Effector CD4-positive, alpha-beta T cell (primary cell): ENCODE results near the gene ZDHHC19.
A peak's percentile ranks its signal among the peaks of the same experiment; 100 is the strongest.
"Not testable (repeated sequence)": the region's sequence is repeated elsewhere in the genome, so short reads cannot be mapped to it uniquely, and the experiment has no call there.

ENCODE experiments used
- DNase-seq: peaks from one replicate; pipeline ENCODE4 v3.0.0-alpha.2; 2020

Gene ZDHHC19

DNA sequence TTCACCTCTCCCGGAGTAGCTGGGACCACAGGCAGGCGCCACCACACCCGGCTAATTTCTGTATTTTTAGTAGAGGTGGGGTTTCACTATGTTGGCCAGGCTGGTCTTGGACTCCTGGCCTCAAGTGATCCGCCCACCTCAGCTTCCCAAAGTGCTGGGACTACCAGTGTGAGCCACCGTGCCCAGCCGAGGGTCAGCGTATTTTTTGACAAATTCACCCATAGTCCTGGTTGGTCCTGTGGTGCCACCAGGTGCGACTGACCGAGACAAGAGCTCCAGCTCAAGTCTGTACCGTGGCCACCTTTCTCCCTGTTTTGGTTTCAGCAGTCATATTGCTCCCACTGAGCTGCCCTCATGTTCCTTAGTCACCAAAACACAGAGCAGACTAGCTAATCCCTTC, 13.9 kb upstream of the ZDHHC19 start:
- no peak for DNase-seq

- no peak for DNase-seq
These were observed 11.8 kb upstream of the ZDHHC19 start for GRCh38 chr3:196222876-196223595.

DNA sequence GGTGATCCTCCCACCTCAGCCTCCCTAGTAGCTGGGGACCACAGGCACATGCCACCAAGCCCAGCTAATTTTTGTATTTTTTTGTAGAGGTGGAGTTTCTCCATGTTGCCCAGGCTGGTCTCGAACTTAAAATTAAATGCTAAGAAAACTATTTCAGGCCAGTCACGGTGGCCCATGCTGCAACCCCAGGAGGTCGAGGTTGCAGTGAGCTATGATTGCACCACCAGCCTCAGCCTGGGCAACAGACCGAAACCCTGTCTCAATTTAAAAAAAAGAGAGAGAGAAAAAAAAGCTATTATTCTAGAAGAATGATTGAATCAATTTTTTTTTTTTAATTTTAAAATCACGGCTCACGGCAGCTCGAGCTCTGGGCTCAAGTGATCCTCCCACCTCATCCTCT, 9.8 kb upstream of the ZDHHC19 start:
- no peak for DNase-seq

DNA sequence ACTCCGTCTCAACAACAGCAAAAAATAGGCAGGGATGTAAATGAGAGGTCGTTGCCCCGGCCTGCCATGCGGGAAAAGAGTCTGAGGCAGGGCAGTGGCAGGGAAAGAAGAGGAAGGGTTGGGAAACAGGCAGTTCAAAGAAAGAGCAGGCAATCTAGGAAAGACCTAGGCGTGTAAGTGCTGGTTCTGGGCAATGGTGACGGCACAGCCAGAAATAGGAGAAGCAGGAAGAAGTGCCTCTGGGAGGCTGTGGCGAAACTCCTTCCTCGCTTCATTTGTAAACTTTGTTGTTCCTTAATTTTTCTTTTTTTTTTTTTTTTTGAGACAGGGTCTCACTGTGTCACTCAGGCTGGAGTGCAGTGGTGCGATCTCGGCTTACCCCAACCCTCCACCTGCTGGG, 9.4 kb upstream of the ZDHHC19 start:
- DNase-seq: no peak

GRCh38 chr3:196219970-196220311, 8.7 kb upstream of the ZDHHC19 start:
- DNase-seq: no peak

DNA sequence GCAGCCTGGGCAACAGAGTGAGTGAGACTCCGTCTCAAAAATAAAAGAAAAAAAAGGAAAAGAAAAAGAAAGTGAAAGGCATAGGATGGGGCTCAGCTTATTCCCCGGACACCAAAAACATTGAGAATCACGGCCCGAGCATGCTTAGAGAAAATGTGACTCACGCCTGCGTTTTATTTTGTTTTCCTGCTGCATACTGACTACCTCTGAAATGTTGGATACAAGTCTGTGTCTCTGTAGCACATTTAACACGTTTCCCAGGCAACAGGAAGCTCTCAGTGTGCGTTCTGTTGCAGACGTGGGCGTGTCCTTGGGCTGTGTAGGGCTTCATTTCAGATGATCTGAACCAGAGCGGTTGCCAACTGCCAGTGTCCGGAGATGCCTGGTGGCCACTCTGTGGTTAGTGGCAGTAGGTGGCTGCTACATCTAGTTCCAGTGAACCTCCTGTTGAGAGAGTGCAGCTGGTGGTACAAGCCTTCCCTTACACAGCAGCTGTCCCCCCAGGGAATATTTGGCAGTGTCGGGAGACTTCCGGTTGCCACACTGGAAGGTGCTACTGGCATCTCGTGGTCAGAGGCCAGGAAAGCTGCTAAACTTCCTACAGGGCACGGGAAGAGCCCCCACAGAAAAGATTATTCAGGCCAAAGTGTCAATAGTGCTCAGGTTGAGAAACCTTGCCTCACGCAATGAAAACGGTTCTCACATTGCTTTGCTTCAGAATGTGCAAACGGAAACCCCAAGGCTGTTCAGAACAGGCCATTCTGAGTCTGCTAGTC, 8.2 kb upstream of the ZDHHC19 start:
- peak; percentile 53 for DNase-seq

DNA sequence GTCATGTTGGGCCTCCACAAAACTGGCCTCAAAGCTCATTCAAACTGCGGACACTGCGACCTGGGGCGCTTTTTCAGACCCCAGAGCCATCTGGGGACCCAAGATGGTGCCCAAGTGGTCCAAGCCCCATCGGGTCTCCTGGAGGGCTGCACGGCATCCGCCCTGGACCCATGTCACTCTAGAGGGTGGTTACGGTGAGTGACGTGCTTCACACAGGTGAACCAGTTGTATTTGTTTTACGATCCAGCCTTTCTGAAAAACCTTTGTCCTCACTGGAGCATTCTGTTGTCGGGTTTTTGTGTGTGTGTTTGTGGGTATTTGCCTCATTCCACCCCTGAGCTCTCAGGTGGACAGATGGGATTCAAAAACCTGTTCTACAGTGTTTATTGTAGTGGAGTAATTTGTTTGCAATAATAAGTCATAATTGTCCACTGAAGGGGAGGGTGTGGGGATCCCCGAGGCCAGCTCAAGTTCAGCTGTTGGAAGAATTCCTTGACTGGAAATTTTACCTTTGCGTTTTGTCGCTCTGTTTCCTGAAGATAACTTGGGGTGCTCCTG, 7.0 kb upstream of the ZDHHC19 start:
- no peak for DNase-seq

DNA sequence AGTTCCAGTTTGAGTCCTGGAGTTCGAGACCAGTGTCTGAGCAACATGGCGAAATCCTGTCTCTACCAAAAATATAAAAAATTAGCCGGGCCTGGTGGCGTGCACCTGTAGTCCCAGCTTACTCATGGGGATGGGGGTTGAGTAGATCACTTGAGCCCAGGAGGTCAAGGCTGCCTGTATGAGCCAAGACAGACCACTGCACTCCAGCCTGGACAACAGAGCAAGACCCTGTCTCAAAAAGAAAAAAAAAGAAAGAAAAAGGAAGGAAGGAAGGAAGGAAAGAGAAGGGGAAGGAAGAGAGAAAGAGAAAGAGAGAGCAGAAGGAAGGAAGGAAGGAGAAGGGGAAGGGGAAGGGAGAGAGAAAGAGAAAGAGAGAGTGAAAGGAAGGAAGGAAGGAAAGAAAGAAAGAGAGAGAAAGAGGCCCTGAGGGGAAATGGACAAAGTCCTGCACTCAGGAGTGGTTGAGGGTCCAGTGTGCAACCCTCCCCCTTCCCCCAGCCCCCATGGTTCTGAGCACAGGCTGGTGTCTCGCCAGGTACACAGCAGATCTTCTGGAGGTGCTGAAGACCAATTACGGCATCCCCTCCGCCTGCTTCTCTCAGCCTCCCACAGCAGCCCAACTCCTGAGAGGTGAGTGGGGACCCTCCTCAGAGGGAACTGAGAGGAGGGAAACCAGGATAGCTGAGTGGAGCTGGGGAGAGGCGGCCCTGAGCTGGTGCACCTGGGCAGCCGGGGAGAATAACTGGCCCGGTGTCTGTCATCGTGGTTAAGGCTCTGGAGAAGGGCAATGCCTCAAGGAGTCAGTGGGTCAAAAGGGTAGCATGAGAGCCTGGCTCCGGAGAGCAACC, 6.3 kb upstream of the ZDHHC19 start:
- no peak for DNase-seq

DNA sequence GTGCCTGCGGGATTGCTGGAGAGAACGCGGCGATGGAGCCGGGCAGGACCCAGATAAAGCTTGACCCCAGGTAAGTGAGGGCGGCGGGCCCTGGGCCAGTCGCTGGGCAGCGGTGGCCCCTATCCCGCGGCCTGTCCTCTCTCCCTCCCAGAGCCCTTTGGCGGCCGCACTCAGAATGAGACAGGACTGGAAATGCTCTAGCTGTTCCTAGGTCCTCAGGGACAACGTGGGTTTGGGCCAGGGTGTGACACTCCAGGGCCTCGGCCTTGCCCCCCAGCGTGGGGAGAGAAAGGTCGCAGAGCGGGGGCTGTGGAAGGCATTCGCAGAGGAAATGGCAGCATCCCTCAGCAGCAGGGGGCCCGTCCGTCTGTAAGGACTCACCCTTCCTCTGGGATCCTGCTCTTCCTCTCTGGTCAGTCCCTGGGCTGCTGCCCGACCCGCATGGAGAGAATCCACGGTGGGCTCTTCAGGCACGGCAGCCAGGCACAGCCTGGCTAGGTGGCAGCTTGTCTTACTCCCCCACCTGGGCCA, 5.5 kb upstream of the ZDHHC19 start:
- no peak for DNase-seq

GRCh38 chr3:196216089-196216564, 4.9 kb upstream of the ZDHHC19 start, which contains the start of gene SLC51A:
TSS of gene SLC51A (plus strand) at chr3:196216534. CDS start at chr3:196216713, 179 bp downstream.
- DNase-seq: no peak

- DNase-seq: no peak
These were observed 4.4 kb upstream of the ZDHHC19 start for GRCh38 chr3:196215493-196216020.

GRCh38 chr3:196214783-196215441, 3.7 kb upstream of the ZDHHC19 start:
- no peak for DNase-seq

GRCh38 chr3:196209944-196210672, 1.1 kb downstream of the ZDHHC19 start:
- not testable (repeated sequence) for DNase-seq

DNA sequence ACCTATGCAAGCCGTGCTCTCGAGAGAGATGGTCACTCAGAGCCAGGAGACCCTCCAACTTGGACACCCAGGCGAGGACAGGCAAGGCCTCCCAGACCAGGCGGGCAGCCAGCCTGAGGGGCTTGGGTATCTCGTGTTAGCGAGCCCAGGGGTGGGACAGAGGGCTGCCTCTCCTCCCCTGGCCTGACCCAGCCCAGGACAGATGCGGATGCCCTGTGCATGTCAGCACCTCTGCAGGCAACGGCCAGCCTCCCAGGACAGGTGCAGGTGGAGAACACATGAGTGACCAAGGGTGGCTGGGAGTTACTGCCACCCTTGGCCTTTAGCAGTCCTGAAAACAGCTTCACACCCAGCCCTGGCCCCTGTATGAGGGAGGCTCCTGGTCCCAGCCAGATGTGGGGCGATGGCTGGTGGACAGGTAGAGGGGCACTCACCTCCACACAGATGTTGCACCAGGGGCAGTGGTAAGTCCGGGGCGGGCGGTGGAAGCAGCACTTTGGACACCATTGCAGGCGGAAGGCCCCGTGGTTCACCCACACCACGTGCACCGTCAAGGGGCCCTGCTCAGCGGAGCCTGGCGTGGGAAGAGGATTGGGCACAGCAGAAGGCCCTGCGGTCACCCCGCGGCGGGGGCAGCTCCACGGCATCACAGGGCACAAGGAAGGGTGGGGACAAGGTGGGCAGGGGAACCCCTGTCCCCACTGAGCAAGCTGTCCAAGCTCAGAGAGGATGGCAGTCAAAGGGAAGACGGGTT, 2.1 kb downstream of the ZDHHC19 start:
- DNase-seq: no peak

DNA sequence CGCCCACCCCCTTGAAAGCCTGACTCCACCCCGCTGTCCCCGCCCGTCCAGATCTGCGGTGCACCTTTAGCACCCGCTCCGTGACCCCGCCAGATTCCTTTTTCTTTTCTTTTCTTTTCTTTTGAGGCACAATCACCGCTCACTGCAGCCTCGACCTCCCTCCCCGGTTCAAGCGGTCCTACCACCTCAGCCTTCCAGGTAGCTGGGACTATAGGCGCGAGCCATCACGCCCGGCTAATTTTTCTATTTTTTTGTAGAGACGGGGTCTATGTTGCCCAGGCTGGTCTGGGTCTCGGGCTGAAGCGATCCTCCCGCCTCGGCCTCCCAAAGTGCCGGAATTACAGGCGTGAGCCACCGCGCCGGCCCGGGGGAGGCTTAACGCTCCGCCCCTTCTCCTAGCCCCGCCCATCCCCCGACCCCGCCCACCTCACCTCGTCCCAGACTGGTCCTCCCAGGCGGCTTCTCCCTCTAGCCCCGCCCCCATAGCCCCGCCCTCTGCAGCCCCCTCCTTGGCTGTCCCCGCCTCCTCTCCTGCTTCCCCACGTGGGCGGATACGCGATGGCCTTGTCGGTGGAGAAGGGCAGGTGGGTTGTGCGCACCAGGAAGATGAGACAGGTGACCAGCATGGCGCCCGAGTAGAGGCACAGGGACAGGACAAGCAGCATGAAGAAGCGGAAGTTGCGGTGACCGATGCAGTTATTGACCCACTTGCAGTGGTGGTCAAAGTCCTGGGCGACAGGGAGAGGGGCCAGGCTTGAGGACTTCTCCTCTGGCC, 3.2 kb downstream of the ZDHHC19 start:
- peak; percentile 51 for DNase-seq

DNA sequence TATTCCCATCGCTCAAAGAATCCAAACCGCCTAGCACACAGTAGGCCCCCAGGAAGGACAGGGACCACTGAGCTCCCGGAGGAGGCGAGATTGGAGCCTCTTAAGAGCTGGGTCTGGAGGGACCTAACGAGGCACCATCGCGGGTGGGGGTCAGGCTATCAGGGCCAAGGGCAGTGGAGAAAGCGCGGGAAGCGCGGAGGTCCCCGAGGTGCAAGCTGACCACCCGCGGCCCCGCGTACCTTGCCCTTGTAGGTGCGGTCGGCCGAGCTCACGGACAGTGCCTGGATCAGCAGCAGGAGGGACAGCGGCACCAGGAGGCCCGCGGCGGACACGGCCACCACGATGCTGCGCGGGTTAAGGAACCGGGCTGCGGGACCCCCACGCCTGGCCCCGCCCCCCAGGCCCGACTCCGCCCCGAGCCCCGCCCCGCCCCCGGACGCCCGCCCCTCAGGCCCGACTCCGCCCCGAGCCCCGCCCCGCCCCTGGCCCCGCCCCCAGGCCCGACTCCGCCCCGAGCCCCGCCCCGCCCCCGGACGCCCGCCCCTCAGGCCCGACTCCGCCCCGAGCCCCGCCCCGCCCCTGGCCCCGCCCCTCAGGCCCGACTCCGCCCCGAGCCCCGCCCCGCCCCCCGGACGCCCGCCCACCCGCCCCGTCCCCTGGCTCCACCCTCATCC, 3.9 kb downstream of the ZDHHC19 start:
- no peak for DNase-seq

DNA sequence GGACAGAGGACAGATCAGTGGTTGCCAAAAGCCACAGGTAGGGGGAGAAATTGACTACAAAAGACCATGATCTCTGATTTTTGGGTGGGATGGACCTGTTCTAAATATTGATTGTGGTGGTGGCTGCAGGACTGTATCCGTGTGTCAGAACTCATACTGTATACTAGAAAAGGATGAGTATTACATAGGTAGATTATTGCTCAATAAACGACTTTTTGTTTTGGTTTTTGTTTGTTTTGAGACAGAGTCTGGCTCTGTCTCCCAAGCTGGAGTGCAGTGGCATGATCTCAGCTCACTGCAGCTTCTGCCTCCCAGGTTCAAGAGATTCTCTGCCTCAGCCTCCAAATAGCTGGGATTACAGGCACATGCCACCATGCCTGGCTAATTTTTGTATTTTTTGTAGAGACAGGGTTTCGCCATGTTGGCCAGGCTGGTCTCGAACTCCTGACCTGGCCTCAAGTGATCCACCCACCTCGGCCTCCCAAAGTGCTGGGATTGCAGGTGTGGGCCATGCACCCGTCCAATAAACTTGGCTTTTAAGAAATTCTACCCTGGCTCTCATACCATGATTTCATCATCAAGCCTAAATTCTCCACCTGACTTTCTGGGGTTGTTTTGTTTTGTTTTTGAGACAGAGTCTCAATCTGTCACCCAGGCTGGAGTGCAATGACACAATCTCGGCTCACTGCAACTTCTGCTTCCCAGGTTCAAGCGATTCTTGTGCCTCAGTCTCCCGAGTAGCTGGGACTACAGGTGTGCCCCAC, 5.6 kb downstream of the ZDHHC19 start:
- not testable (repeated sequence) for DNase-seq

DNA sequence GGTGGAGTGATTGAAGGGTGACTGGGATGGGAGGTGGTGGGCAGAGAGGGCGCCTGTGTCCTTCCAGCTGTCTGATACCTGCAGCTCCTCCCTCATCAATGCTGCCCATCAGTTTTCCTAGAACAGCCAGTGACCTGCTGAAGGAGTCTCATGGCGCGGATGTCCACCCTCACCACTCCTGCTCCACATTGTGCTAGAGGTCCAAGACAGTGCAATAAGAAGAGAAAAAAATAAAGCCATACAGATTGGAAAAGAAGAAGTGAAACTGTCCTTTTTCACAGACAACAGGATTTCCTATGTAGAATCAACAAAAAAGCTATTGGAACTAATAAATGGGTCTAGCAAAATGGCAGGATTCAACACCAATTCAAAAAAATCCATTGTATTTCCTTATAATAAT, 7.4 kb downstream of the ZDHHC19 start:
- DNase-seq: no peak
